HG02938 (cell line): ENCODE measurements around the gene TMED7.
A peak's percentile ranks its signal among the peaks of the same experiment; 100 is the strongest.
"Not testable (repeated sequence)": the region's sequence is repeated elsewhere in the genome, so short reads cannot be mapped to it uniquely, and the experiment has no call there.

ENCODE experiments used
- ATAC-seq: cut with Tn5 transposase; IDR thresholded peaks from one replicate; pipeline ENCODE4 v1.9.1; 2021; ENCODE audit warnings: mild to moderate bottlenecking, moderate library complexity; ENCODE audit not compliant: unreplicated experiment

TMED7 gene

DNA sequence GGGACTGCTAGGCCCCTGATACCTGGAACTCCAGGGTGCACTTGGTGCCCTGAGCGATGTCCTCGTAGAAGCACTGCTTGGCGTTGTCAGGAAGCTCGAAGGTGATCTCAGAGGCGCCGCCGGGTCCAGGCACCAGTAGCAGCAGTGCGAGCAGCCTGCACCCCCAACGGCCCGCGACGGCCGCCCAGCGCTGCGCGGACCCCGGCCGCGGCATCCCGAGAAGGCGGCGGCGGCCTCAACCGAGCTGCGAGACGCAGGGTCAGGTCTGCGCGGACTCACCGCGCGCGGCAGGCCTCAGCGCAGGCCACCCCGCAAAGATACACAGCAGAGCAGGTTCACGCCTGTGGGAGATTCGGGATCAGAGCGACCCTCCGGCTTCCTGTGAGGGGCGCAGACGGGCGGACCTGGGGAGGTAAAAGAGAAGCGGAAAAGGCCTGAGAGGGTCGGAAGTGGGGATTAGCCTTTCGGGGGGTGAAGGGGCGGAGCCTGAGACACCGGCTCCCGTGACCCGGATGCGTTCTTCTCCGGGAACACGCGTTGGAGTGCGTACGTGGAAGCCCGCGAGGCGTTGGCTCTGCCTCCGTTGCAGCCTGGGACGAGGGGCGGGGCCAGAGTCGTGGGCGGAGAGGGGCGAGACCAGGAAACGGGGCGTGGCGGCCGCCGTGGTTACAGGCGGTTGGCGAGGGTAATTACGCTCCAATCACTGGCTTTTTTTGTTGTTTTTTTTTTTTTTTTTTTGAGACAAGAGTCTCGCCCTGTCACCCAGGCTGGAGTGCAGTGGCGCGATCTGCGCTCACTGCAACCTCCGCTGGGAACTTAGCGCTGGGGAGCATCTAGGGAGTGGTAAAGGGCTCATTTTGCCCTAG, at the start of gene TMED7:
TMED7 (minus strand) TSS at position 458 of the 866 bp plus-strand sequence; CDS start at position 214, 244 bp downstream.
- ATAC-seq: peak; percentile 86

DNA sequence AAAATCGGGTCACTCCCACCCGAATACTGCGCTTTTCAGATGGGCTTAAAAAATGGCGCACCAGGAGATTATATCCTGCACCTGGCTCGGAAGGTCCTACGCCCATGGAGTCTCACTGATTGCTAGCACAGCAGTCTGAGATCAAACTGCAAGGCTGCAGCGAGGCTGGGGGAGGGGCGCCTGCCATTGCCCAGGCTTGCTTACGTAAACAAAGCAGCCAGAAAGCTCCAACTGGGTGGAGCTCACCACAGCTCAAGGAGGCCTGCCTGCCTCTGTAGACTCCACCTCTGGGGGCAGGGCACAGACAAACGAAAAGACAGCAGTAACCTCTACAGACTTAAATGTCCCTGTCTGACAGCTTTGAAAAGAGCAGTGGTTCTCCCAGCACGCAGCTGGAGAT, 48.9 kb upstream of the TMED7 start:
- not testable (repeated sequence) for ATAC-seq

DNA sequence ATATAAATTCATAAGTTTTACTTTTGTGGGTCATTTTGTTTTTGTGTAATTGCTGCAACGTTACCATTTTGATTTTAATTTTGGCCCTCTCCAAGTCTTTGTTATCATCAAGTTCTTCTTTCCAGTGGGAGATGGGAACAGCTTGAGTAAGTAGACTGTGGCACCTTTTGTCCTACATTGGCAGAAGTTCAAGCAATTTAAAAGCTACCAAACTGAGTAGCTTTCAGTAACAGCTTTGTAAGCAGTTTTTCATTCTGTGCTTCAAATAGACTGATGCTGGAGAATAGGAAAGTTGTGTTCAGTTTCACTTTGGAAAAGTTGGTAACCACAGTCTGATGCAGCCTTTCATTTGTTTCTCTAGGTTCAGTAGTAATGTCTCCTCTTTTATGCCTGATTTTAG, 47.8 kb upstream of the TMED7 start:
- ATAC-seq: no peak

DNA sequence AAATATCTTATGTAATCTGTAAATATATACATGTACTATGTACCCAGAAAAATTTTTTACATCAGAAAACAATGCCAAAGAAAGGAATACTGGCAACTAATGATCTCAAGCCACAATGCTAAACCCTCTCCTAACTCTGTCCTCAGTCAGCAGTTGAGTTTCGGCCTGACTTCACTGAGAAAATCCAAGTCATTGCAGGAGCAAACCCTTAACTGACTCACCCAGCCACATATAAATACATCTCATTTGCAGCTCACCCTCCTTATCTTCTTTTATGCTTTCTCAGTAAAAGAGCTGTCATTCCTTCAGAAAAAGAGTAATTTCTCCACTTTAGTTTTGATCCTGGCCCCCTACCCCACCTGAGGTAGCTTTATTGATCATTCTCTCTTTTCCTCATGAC, 46.1 kb upstream of the TMED7 start:
- no peak for ATAC-seq

DNA sequence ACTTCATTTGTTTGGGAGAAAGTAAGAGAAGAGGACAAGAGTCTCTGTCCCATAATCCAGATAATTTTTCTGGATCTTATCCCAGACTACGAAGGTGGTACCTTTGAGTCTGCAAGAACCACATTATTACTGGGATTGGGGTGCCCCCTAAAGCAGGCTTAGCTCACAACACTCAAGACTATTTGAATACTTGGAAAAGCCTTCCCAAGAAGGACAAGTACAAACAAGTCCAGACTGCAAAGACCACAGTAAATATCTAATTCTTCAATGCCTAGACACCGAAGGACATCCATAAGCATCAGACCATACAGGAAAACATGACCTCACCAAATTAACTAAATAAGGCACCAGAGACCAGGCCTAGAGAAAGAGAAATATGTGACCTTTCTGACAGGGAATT, 40.2 kb upstream of the TMED7 start:
- ATAC-seq: no peak

DNA sequence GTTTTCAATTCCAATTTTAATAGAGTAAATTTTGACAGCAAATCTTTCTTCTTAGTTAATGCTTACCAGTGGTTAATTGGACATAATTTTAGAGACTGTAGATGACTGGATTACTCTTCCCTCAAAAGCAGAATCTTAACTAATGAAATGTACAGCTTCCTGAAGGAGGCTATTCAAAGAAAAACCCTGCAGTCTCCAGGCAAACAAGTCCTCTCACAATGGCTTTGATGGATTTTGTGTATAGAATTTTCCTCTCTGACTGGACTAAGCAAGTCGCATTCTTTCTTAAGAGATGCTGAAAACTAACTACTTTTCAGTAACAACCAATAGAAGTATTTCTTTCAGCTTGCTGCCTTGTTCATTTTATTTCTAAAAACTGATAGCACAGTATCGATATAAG, 35.7 kb upstream of the TMED7 start:
- no peak for ATAC-seq

DNA sequence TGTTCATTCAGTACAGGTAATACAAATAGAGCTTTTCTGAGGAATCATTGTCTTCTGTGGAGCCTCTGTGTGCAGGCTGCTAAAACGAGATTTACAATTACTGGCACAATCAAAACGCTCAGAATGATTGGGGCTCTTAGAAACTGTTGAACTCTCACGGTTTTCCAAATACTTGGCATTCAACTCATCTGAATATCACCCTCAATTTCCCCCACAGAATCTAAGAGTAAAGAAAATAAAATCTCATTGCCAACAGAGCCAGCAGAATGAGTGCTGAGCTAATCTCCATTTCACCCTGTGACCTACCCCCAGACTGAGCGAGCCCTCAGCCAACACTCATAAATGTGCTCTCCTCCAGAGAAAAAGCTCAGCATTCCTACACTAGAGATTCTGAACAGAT, 35.3 kb upstream of the TMED7 start:
- ATAC-seq: no peak

DNA sequence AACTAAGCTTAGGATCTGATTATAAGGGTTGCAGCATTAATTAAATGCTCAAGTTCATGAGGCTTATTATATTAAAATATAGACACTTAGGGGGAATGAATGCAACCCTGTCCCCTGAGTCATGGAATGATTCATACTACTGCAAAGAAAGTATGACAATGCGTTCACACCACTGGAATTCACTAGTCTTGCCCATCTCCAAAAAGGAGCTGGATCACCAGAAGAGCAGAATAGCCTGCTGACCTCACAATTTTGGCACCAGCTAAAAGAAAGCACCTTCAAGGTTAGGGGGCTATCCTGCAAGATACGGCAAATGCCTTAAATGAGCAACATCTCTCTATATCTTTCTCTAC, 32.0 kb upstream of the TMED7 start:
- ATAC-seq: no peak

DNA sequence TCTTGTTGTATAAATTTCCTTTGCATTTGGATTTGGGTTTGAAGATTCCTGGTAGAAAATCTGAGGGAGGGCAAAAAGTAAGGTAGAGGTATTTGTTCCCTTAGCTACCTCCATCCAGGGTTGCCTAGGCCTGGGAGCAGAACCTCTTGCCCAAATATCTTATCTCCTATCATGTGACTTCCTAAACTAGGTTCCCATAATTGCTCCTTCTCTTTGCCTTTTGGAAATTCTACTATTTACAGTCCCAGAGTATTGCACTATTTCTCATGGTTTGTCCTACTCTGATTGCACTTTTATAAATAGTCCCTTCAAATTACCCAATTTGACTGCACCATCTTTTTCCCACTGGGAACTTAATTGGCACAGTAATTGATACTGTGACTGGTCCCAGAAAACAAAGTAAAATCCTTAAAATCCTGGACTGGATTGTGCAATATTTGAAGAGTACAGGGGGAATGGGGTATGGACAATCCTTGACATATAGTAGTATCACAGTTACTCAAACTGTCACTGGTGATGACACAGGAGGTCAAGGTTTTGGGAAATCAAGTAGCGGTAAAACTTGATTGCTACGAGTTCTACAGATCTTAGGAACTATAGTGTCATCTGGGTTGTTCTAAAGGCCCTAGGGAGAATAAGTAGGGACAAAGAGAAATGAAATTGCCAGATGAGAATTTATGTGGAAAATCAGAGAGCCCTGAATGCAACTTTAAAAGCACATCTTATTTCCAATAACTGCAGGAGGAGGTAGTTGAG, 31.5 kb upstream of the TMED7 start:
- ATAC-seq: no peak

DNA sequence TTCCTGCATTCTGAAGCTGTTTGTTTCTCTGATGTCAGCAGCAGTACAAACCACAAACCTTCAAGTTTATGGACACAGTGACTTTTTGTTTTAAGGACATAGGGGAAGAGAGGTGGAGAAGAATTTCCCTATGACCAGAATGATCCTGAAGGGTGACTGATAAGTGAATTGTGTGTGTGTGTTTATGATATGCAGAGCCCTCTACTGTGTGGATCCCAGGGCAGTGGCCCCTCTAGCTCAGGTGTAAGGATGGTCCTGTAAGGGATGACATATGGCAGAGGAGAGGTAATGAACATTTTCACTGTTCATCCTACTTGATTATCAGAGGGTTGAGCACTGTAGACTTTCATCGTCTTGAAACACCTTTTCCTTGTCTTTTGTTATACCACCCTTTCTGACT, 30.6 kb upstream of the TMED7 start:
- no peak for ATAC-seq

DNA sequence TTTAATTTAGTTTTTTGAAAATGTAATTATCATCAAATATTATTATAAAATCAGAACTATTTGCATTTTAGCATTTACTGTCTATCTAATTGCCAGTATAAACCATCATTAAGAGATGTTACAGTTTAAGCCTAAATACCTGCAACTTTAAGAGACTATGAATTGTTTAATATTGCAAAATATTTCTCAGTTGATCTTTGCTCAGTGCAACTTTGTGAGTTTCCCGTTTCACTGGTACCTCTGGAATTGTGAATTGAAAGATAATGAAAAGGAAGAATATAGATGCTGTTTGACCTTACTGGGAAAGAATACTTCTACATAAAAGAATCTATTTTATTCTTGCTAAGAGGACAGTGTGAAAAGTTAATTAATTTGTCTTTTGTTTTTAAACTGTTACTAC, 30.2 kb upstream of the TMED7 start:
- ATAC-seq: no peak

DNA sequence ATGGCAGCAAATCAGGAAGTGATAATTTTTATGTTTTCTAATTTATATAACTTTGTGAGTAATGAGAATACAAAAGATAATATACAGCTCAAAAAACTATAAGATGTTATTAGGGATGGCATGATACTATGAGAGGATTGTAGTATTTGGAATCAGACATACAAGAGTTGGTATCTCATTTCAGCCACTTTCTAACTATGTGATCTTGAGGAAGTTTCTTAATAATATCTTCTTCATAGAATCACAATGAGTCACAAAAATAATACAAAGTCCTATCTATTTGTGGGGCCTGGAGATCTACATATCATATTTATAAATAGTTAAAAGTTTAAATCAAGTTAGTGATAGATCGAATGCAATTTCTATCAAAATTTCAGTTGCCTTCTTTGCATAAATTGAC, 23.7 kb upstream of the TMED7 start:
- no peak for ATAC-seq

DNA sequence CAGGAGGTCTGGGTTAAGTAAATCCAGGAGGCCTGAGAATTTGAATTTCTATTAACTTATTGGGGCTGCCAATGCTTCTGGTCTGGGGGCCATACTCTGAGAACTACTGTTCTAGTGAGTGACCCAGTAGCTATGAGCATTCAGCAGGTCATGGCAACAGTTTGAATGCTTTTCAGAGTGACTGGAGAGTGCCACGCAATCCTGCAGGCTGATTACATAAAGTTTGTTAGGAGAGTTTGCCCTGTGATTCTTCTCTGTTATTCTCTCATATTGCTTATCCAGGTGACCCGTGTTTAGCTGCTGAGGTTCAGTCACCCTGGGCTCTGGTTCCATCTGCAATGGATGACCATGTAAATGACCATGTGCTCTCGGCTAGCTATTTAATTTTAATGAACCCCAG, 22.2 kb upstream of the TMED7 start:
- ATAC-seq: no peak

DNA sequence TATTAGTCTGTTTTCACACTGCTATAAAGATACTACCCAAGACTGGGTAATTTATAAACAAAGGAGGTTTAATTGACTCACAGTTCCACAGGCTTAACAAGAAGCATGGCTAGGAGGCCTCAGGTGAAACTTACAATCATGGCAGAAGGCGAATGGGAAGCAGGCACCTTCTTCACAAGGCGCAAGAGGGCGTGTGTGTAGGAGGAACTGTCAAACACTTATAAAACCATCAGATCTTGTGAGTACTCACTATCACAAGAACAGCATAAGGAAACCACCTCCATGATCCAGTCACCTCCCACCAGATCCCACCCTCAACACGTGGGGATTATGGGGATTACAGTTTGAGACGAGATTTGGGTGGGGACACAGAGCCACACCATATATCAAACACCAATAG, 19.6 kb upstream of the TMED7 start:
- not testable (repeated sequence) for ATAC-seq

DNA sequence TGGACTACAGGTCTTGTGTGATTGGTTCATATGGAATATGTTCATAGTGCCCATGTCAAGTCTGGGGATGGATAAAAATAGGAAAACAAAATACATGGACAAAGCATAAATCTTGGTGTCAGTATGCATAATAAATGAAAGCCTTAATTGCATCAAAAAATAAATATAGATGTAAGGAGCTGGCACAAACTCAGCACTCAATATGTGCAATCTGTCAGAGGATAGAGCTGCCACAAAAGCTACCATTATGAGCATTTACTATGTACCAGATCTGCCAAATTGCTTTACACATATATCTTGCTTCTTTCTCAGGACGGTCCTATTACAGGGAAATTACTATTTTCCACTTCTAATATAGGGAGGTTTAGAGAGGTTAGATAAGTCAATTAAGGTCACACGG, 18.2 kb upstream of the TMED7 start:
- ATAC-seq: no peak

DNA sequence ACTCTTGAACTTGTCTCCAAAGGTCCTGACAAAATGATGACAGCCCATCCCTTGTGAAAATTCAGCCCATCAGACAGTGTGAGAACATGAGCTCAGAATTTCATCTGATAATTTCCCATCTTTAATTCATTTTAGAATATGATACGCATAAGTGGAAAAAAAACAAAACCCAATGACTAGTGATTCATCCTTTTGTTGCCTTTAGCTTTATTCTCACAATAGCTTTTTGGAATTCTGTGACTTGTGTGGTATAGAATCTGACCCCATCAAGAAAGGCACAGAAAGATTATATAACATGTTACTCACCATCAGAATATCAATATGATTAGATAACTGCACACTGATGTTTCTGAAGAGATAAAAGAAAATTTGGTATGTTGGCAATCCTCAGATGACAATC, 16.1 kb upstream of the TMED7 start:
- no peak for ATAC-seq

DNA sequence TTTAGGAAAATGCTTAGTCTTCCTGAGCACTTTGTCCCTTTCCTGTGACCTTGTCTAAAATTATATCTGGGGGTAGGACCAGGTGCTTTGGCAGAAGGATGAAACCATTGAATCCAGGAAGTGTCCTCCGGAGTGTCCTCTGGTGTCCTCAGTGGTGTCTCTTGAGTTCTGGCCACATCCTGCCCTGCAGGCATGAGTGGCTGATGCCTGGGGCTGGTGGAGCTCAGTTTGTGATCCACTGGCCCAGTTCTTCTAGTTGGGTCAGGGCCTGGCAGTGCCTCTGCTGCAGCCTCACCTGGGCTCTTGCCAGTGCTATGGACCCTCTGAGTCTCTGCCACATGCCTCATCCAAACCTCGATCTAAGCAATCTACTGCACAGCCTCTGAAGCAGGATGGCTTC, 14.4 kb upstream of the TMED7 start:
- ATAC-seq: no peak

DNA sequence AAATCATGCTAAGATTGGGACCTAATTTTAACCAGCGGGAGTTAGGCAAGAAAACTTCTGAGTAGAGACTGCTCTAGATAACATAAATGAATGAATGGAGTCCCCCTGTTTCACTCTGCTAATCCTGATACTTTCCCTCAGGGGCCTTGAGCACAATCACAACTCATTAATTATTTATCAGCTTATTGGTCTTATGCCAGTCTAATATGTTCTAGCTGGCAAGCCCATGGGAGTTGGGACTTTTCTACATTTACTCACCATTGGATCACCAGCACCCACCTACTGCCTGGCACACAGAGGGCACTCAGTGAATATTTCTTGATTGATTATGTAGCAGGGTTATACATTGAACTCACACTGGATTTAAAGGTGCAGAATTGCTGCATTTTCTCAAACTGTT, 13.5 kb upstream of the TMED7 start:
- ATAC-seq: no peak

DNA sequence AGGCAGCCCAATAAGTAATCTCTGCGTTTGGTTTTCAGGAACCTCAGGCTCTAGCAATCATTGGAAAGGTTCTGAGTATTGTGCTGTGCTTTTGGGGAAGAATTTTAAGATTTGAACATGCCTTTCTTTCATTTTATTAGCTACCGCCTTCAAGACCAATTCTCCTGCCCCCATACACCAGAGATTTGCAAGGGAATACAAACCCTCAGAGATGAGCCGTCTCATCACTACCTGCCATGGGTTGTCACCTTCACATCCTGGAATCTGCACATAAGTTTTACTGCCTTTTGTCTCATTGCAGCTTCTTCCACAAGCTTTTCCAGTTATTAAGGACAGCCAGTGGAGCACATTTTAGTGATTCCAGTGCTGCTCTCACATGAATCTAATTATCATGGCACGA, 11.7 kb upstream of the TMED7 start:
- no peak for ATAC-seq

DNA sequence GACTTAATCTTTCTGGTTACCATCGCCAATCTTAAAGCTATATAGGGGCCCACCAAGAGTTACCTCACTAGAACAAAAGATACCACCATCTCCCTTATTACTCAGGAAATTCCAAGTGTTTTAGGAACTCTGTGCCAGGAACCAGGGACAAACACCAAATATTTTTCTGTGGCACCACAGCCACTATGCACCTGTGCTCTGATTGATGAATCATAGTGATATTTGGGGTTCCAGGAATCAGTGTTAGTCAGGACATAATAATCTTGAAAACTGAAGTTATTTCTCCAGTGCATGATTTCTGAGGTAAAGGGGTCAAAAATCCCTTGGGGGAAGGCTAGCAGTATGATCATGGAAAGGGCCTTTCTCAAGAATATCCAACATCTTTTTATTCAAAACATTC, 10.2 kb upstream of the TMED7 start:
- ATAC-seq: no peak

DNA sequence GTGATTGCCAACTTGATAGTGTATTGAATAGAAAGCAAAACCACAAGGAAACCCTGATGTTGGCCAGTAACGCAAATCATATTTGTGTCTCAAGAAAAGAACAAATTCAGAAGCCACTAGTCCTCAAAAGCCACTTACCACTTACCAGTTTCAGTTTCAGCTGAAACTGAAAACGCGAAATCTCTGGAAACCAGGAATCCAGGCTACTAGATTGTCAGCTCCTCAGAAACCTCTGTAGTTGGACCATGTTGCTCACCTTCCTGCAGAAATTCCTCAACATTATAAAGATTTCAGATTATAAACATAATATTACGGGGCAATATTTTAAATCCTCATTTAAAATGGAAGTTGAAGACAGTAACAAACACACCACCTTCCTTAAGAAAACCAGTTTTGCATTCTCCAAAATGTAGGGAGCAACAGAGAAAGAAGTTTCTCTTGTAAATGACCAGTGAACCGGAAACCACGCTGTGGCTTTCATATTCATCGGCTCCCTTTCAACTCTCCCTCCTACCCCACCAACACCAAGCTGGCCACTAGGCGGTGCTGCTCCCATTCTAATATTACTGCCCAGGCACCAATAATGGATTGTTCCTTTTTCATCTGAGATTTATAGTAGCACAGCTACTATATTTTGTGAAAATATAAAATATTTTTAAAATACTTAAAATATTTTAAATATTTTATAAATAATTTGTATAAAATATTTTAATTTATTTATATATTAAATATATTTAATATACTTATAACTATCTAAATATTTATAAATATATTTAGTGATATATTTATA, 8.7 kb upstream of the TMED7 start:
- ATAC-seq: peak; percentile 50

DNA sequence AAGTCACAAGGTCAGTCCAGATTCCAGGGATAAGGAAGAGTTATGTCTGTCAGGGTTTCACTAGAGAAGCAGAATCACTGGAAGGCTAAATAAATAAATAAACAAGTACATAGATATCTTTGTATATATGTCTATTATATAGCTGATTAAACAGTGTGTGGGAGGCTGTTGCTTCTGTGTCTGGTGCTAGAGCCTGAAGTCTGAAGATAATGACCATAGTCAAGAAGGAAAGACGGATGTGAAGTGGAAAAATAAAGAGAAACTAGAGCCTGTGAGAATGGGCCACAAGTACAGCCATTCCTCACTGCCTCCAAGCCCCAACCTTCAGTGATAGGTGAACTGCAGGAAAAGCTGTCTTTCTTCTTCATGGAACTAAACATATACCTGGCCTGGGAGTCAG, 4.1 kb upstream of the TMED7 start:
- ATAC-seq: no peak
